Activated CD4-positive, CD25-positive, alpha-beta regulatory T cell treated with anti-CD3 and anti-CD28 coated beads, Interleukin-2, amount 50 U/mL, for 72 hours (primary cell): ENCODE measurements around the gene RAET1E.
A peak's percentile ranks its signal among the peaks of the same experiment; 100 is the strongest.
"Not testable (repeated sequence)": the region's sequence is repeated elsewhere in the genome, so short reads cannot be mapped to it uniquely, and the experiment has no call there.

ENCODE experiments used
- DNase-seq: peaks from one replicate; pipeline ENCODE4 v3.0.0; 2021

RAET1E gene

DNA sequence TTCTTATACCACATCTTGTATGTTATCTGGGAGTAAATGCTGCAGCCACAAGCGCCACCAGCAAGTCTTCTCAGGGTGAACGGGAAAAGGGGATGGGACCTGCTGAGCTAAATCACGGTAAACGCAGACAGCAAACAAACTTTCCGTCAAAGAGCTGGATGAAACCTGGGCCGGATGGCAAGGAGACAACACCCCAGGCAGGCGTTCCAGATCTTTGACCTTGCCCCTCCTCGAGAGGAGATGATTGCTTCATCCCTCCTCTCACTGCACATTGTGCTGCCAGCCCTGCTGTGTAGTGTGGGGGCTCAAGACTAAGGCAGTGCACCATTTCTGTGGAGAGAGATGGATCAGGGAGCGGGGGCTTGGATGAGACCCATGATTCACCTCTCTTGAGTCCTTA lies 9.8 kb downstream of the RAET1E start:
- no peak for DNase-seq

DNA sequence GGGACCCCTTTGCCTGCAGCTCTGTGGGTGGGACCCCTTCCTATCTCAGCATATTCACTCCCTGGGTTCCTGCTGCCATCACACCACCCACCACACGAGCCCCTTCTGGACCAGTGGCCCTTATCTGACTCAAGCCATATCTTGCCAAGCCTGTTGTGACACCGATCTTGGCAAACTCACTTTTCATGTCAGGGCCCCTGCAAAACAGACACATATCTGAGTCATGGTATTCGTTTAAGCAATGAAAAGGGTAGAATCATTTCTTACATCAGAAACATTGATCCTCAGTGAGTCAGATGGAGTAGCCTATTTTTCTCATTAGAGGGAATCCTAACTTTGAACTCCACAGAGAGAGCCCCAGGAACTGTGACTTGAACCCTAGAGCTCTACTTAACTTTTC lies 10.6 kb downstream of the RAET1E start:
- DNase-seq: no peak

DNA sequence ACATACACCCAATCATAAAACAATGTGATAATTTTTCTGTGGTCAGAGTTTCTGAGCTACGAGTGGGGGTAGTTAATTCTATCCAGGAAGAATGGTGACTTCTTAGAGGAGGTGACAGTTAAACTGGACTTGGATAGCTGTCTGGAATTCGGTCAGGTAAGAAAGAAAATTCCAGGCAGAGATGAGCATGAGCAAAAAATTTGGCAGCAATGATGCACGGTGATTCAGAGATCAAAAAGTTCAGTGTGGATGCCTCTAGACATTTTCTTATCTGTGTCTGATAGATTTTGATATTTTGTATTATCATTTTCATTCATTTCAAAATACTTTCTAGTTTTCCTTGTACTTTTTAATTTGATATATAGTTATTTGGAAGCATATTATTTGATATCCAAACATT lies 12.0 kb downstream of the RAET1E start:
- DNase-seq: no peak

DNA sequence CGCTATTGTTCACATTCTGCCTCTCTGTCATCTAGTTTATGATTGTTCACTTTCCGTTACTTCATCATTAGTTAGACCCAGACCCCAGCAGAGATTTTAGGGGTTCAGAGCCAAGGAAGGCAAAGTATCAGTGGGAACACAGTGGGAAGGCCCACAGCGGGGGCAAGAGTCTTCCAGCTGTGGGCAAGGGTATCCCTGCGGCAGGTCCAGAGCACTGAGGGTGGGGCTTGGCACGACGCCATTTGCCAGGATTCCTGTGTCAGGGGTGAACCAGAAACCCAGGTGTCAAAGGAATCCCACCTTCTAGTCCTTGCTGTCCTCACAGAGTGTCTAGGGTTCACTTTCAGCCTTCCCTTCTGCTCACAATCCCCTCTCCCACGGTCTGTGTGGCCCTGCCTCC lies 13.3 kb downstream of the RAET1E start:
- no peak for DNase-seq

DNA sequence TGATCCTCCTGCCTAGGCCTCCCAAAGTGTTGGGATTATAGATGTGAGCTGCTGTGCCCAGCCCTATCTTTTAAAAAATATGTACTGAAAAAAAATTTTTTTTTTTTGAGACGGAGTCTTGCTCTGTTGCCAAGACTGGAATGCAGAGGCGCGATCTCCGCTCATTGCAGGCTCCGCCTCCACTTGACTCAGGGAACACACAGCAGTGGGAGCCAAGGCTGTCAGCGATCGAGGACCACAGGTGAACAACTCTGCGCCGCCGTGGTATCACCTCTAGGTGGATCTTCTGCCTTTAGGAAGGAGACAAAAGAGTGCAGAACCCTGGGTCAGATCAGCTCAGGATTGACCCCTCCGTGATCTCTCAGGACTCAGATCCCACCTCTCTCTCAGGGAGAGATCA lies 13.7 kb downstream of the RAET1E start:
- DNase-seq: no peak

DNA sequence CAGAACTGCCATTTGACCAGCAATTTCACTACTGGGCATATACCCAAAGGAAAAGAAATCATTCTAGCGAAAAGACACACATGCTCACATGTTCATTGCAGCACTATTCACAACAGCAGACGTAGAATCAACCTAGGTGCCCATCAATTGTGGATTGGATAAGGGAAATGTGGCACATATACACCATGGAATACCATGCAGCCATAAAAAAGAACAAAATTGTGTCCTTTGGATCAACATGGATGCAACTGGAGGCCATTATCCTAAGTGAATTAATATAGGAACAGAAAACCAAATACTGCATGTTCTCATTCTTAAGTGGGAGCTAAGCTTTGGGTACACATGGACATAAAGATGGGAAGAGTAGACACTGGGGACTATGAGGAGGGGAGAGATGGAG lies 16.1 kb downstream of the RAET1E start:
- no peak for DNase-seq

DNA sequence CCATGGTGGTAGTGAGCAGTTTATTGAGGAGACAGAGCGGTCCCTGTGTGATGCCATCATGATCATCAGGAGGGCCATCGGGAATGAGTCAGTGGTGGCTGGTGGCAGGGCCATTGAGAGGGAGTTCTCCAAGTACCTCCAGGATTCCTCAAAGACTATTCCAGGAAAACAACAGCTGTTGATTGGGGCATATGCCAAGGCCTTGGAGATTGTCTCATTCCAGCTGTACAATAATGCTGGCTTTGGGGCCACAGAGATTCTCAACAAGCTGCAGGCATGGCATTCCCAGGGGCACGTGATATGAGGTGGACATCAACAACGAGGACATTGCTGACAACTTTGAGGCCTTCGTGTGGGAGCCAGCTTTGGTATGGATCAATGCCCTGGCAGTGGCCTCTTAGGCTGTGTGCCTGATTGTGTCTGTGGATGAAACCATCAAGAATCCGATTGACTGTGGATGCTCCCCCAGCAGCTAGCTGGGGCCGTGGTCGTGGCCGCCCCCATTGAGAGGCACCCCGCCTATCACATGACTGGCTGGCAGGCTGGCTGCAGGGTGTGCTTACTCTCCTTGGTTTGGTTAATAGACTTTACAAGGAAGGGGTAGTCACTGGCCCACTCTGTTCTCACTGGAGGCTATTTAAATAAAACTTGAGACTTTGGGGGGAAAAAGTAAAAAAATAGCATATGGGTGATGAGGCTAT lies 16.7 kb downstream of the RAET1E start:
- no peak for DNase-seq

DNA sequence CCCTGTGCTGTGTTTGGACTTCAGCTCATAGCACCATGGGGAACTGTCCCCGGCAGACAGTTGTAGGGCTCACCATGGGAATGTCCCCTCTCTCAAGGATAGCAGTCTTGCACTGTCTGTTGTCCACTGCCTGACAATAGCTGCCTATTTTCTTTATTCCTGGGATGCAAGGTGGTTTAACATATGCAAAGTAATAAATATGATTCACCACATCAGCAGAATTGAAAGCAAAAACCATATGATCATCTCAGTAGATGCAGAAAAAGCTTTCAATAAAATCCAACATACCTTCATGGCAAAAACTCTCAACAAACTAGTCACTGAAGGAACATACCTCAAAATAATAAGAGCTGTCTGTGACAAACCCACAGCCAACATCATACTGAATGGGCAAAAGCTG lies 20.3 kb downstream of the RAET1E start:
- DNase-seq: no peak

DNA sequence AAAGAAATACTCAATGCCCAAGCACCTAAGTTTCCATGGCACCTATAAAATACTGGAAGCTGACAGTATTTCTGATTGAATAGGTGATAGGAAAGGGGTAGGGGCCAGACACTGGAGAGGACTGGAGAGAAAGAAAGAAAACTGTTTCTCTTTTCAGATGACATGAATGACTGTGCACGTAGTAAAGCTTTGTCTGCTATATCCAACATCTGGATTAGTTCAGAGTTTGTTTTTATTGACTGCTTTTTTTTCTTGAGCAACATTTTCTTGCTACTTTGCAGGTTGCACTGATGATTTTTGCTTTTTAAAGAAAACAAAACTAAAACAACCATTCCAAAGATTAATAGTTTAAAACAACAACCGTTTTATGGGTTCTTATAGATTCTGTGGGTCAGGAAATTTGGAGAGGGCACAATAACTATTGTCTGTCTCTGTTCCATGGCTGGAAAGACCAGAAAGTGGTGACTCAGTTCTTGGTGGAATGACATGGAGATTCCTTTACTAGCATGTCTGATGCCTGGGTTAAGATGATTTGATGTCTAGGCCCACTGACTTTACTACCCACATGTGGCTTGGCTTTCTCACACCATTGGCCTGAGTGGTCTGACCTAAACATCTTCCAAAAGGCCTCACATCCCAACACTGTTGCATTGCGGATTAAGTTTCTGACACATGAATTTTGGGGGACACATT lies 21.5 kb downstream of the RAET1E start:
- DNase-seq: no peak

DNA sequence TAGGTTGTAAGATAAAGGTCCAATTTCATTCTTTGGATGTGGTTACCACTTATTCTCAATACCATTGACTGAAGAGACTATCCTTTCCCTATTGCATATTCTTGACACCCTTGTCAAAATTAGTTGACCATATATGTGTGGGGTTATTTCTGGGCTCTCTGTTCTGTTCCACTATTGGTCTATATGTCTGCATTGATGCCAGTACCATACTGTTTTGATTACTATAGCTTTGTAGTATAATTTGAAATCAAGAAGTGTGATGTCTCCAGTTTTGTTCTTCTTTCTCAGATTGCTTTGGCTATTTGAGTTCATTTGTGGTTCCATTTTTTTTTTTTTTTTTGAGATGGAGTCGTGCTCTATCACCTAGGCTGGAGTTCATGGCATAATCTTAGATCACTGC lies 25.7 kb downstream of the RAET1E start:
- DNase-seq: no peak

DNA sequence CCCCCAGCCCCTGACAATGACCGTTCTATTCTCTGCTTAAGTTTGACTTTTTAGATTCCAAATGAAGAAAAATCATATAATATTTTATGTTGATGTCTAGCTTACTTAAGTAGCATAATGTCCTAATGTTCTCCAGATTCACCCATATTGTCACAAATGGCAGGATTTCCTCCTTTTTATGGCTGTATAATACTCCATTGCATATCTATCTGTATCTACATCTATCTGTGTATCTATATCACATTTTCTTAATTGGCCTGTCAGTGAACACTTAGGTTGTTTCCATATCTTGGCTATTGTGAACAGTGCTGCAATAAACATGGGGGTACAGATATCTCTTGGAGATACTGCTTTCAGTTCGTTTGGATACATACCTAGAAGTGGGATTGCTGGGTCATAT lies 26.7 kb downstream of the RAET1E start:
- no peak for DNase-seq

DNA sequence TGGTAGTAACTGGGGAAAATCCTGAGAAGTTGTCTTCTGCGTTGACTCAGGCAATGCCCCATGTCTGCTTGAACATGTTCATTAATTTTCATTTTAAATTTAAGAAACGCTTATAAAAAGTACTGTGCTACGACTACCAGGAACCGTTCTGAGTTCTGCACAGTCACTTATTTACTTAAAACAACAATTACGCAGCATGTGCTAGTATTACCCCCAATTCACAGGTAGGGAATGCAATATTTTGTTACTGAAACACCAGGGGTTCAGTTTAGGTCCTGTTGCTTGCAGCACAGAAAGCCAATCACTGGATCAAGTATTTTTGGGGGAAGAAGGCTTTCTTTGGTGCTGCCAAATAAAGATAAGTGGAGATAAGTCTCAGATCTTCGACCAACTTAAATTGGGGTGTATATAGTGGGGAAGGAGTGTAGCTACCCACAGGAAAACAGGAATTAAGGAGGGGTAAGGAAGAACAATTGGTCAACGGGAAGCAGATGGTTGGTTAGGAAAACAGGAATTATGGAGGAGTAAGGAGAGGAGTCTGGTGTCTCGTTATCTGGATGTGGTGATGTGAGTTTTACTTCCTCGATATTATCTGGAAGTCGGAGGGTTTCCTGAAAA lies 28.5 kb downstream of the RAET1E start:
- DNase-seq: no peak

DNA sequence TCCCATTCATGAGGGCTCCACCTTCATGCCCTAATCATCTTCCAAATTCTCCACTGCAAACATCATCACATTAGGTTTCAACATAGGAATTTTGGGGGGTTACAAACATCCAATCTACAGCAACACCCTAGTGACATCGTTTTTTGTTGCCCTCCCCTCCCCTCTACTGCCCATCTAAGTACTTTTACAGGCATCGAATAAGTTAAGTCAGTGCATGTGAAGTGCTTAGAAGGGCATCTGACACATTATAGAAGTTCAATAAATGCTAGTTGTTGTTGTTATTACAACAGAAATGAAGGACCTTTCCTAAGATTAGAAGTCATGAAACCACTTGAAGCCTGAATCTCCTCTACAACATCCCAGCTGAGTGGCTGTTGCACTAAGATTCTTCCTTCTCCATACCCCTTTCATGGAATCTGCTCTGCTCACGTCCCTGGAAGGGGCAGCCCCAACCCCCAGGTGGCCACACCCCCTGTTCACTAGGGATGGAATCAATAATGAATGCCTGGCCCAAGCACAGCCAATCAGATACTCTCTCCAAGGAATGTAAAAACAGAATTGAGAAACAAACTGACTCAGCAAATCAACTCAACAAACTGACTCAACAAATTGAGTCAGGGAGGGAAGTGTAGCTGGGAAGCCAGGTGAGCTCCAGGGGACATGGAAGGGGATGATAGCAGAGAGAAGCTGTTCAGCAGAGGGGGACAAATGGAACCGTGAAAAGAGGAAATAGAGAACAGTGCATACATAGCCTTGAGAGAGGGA lies 29.9 kb downstream of the RAET1E start:
- DNase-seq: no peak

DNA sequence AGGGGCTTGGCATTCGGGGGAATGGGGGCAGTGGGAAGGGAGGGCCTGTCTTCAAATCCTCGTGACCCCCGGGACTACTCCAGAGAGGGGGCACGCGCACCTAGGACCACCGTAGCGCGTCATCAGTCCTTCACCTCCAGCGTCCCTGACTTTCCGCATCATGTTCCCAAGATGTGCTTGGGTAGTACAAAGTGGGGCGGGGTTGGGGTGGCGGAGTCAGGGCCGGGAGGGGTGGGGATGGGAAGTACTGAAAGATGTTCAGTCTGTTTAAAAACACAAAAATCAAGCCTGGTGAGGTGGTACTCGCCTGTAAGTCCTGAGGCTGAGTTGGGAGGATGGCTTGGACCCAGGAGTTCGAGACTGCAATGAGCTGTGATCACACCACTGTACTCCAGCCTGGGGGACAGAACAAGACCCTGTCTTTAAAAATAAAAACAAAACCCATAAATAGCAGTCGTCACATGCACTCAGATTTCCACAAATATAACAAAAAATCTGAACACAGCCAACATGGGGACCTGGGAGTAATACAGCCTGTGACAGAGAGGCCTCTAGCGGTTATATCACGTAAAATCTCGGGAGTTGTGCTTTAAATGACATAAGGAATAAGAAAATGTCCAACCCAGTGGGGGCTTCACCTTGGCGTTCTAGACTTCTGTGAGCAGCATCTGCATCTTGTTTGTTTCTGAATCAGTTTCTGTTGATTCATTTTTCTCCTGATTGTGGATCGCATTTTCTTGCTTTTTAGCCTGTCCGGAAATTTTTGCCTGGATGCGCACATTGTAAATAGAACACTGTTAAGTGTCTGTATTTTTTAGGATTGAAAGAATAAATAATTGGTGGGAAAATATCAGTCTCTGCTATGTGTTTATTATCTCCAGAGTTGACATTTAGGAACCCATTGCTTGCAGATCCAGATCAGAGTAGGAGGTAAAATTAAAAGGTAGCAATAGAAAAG lies 33.1 kb downstream of the RAET1E start:
- no peak for DNase-seq

DNA sequence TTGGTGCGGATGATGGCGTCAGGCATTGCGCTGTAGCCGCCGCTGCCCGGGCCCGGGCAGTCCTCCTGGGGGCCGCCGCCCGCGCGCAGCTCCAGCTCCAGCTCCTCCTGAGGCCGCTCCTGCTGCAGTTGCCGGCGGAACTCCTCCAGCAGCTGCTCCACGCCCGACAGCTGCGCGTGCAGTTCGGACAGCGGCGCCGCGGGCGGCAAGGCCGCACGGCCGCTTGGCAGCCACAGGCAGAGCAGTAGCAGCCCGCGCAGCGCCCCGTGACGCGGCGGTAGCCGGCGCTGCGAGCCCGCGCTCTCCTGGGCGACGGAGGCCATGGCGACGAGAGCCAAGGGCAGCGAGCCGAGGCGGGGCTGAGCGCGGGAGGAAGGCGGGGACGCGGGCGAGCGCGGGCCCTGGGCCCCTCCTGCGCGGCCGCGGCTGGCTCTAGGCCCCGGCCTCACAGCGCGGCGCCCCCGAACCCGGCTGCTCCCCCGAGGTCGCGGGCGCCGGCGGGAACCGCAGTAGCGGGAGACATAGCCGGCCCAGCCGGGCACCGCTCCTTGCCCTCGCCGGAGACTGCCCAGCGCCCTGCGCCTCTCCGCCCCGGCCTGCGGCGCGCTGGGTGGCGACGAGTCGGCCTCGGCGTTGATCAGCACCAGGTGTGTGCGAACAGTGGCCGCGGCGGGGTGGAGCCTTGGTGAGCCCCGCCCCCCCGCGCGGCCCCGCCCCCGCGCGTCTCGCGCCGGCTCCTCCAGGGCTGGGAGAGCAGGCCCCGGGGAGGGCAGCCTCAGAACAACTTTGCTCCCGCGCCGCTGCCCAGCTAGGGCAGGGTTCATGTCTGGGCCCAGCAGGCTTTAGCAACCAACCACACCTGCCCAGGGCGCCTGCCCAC lies 34.0 kb downstream of the RAET1E start, which contains the start of gene LRP11:
TSS of gene LRP11 (minus strand) at position 662 of the 880 bp plus-strand sequence. CDS start at position 323, 339 bp downstream.
- peak; percentile 82 for DNase-seq

DNA sequence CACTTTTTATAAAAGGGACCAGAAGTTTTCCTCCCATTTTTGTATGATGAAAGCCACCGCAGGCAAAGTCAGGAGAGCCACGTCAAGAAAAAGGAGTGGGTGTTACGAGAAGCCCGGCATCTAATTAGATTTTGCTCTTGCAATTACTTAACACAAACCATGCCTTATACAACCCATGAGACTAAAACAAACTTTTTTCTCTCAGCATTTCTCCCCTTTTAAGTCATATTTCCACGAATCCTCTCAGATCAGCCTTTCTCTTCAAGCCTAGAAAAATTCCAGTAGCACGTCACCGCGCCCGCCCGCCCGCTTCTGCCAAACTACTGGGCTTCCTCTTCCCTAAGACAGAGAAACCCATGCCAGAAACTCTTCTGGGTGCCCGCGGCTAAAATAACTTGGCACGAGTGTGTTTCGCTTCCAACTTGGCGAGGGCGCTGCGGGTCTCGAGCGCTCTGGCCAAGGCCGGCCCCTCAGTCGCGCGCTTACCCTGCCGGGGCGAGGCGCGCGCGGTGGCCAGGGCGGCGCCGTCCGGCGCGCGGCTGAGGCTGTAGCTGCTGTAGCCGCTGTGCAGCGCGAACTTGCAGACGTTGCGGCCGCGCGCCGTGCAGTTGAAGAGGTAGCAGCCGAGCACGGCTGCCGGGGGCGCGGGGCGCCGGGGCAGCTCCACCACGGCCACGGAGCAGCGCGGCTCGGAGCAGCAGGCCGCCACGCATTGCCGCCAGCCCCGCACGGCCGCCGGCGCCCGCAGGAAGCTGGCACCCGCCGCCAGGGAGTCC lies 34.8 kb downstream of the RAET1E start:
- DNase-seq: peak; percentile 52

DNA sequence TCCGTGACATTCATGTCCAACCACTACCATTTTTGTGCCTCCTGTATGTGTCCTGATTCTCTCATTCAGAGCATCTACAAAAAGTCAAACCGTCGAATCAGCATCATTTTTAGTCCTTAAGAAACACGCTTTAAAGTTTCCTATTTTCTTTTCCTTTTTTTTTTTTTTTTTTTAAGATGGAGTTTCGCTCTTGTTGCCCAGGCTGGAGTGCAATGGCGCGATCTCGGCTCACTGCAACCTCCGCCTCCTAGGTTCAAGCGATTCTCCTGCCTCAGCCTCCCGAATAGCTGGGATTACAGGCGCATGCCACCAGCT lies 35.5 kb downstream of the RAET1E start:
- not testable (repeated sequence) for DNase-seq

DNA sequence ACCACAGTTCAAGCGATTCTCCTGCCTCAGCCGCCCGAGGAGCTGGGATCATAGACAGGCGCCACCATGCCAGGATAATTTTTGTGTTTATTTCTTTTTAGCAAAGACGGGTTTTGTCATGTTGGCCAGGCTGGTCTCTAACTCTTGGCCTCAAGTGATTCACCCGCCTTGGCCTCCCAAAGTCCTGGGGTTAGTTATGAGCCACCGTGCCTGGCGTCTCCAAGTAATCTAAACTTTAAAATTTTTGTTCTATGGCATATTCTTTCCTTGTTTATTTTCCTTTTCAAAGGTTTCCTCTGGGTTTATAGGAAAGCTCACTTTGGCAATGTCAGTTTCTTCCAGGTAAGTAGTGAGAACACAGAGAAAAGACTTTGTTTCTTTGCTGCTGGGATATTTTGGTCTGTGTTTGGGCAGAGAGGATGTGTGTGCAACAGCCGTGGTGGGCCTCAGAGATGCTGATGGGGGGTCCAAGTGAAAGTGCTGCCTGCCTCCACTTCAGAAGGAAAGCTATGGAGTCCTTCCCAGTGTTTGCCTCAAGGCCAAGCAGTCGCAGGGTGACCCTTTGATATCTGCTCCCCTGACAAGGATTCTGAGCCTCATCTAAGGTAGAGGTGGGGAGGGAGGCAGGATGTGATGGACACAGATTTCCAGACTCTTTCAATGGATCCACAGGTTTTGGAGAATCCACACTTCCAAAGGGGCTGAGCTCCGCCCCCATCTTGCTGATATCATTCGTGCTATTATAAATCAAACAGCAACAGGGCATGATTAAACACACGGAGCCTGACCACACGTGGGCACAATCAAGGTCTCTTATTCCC lies 36.1 kb downstream of the RAET1E start:
- no peak for DNase-seq

DNA sequence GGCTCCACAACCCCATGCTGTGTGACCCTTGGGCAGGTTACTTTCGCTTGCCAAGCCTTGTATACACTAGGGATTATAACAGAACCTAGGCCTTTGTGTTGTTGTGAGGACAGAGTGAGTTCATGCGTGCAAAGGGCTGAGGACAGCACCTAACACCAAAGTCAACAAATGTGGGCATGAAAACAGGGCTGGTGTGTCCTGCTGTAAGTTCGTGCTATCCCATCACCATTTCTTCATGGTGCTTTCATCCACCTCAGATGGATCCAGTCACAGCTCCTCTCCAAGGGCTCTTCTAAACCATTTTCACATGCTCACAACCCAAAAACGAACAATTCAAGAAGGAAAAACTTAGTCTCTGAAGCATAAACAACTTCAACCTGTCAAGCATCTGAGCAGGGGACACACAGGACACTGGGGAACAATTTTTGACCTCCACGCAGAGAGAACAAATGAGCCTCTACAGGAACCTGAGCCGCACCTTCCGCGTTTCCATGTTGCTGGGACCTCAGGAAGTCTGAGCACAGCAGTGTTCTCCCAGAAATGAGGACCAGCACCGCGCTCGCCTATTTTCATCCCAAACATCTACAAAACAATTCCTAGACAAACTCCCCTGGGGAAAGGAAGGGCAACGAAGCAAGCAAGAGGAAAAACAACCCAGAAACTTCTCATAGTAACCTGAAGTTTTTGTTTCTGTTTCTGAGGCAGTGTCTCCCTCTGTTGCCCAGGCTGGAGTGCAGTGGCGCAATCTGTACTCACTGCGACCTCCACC lies 36.9 kb downstream of the RAET1E start:
- no peak for DNase-seq
